SK-N-MC (cell line): ENCODE measurements around the gene LRRC8A.
"Not testable (repeated sequence)": the region's sequence is repeated elsewhere in the genome, so short reads cannot be mapped to it uniquely, and the experiment has no call there.

ENCODE experiments used
- DNase-seq: peaks from one replicate; pipeline ENCODE4 v3.0.0-alpha.2; 2011; ENCODE audit warnings: low read depth, low spot score
- H3K27ac ChIP-seq: fragments of 200-600 bp; sonication (generic); 2 replicates; pipeline ENCODE4 v1.5.1; 2016; ENCODE audit warnings: mixed run types
- H3K36me3 ChIP-seq: fragments of 200-600 bp; sonication (generic); 2 replicates; pipeline ENCODE4 v1.6.1; 2017; ENCODE audit warnings: antibody characterized with exemption, low read length, mixed read lengths; ENCODE audit not compliant: insufficient read depth
- H3K4me3 ChIP-seq: fragments of 200-600 bp; sonication (generic); 2 replicates; pipeline ENCODE4 v1.5.1; 2016
- H3K9ac ChIP-seq: fragments of 200-600 bp; sonication (generic); 2 replicates; pipeline ENCODE4 v1.8.0; 2017; ENCODE audit warnings: mixed run types, mixed read lengths; ENCODE audit not compliant: insufficient read length
- H3K9me3 ChIP-seq: fragments of 200-600 bp; sonication (generic); 2 replicates; pipeline ENCODE4 v1.6.1; 2017; ENCODE audit warnings: low read depth, mild to moderate bottlenecking, antibody characterized with exemption, low read length, moderate library complexity, mixed read lengths
- FOXP2 ChIP-seq: optimal IDR thresholded peaks from 2 replicates; pipeline ENCODE3; 2011; ENCODE audit warnings: mild to moderate bottlenecking, moderate library complexity; ENCODE audit not compliant: insufficient read depth; ENCODE audit errors: extremely low read length, control extremely low read depth
- POLR2AphosphoS5 ChIP-seq: IDR thresholded peaks from 2 replicates; pipeline ENCODE4 v1.6.1; 2012; ENCODE audit warnings: mild to moderate bottlenecking, low read depth, low read length, borderline replicate concordance

The LRRC8A gene

GRCh38 chr9:128947527-128948301 lies 65.8 kb downstream of the LRRC8A start, which contains the start of the genes DOLK and NUP188:
DOLK (minus strand) TSS chr9:128947603; CDS start chr9:128947303, 300 bp downstream.
NUP188 (plus strand) TSS chr9:128947699; CDS start chr9:128947720, 21 bp downstream.
- H3K4me3 ChIP-seq: peak within 1 kb of the TSS; percentile 95
- peak within 1 kb of the TSS; percentile 93 for H3K9ac ChIP-seq
- TF ChIP-seq FOXP2 (no peak), POLR2AphosphoS5 (peak; percentile 98)
- no peak for DNase-seq
- H3K9me3 ChIP-seq: no peaks in the 10 kb centered on the region
- H3K36me3 ChIP-seq: peaks cover 17% of the 10 kb centered on the region
- H3K27ac ChIP-seq: peak within 1 kb of the TSS; percentile 65

DNA sequence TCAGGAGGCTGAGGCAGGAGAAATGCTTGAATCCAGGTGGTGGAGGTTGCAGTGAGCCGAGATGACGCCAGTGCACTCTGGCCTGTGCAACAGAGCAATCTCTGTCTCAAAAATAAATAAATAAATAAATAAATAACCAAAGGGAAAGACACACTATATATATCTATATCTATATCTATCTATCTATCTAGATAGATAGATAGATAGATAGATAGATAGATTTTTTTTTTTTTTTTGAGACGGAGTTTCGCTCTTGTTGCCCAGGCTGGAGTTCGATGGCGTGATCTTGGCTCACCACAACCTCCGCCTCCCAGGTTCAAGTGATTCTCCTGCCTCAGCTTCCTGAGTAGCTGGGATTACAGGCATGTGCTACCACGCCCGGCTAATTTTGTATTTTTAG lies 79.5 kb downstream of the LRRC8A start:
- peaks cover 64% of the 10 kb centered on the region for H3K36me3 ChIP-seq
- H3K9me3 ChIP-seq, H3K27ac ChIP-seq, DNase-seq, H3K9ac ChIP-seq, H3K4me3 ChIP-seq: not testable (repeated sequence)
